GM18870 (cell line): ENCODE measurements around the gene ERCC1.
"Not testable (repeated sequence)": the region's sequence is repeated elsewhere in the genome, so short reads cannot be mapped to it uniquely, and the experiment has no call there.

Source experiments
- ATAC-seq: cut with Tn5 transposase; IDR thresholded peaks from one replicate; pipeline ENCODE4 v1.9.1; 2021; ENCODE audit warnings: moderate library complexity; ENCODE audit not compliant: unreplicated experiment

Gene ERCC1

DNA sequence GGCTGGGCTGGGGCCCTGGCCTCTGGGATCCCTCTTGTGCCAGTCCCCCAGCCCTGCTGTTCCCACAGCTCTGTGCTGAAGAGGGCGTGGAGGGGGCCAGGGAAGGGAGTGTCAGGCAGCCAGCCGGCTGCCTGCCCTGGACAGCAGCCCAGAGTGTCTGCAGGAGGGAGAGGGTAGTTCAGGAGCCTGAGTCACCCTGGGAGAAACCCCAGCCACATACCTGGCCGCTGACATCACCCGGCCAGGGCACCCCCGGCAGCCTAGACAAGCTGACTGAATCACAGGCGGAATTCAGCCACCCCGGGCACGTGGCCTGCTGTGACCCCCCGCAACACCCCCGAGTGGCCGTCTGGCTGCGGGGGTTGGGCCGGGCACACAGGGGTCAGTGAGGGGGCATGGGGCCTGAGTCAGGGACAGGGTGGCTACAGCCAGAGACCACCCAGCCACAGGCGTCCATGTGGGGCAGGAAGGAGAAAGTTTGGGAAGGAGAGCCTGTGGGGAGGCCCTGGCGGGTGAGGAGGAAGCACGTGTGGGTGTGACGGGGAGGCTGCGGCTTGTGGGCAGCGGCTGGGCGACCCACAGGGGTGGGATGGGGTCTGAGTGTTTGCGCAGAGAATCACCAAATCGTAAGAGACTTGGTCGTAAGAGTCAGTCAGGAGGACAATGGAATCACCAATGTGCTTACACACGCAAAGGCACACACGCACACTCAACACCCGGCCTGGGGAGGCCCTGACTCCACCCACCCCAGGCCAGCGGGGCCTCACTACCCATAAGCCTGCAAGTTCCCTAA, 32.2 kb upstream of the ERCC1 start:
- ATAC-seq = no peak

DNA sequence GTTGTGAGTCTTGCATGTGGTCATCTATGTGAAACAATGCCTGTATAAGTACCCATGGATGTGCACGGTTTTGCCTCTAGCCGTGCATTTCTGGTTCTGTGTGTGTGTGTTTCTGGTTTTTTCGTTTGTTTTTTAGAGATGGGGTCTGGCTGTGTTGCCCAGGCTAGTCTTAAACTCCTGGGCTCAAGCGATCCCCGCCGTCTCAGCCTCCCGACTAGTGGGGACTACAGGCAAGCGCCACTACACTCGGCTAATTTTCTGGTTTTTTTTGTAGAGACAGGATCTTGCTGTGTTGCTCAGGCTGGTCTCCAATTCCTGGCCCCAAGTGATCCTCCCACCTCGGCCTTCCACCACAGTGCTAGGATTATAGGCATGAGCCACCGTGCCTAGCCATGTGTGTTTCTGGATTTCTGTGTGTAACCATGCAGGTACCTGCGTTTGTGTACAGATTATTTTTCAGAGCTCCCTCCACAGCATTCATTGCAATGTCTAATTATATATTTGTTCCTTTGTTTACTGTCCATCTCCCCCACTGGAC, 28.2 kb upstream of the ERCC1 start:
- no peak for ATAC-seq

DNA sequence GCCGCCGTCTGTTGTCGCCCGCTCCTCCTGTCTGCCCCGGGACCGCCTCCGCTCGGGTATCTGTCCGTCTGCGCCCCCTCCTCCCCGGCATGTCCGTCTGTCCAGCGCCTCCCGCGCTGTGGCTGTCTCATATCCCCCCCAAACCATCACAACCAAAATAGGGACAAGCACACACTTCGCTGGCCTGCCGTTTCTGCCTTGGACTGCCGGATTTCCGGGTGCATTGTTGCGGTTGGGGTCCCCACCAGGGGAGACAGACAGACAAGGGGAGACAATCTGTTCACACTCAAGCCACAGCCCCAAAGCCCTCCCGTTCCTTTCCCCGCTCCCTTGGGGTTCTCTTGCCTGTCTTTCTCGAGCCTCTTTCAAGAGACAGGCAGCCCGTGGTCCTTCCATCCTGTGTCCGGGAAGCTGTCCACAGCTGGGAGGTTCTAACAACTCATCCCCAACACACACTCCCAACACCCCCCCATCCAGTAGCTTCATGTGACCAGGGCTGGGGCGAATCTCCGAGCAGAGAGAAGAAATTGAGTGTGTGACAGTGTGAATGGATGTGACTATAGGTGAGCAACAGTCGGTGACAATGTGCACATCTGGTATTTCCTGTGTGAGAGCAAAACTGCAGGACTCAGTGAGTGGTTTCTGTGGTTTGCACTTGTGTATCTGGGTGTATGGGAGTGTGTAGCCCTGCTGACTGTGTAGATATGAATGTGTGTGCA, 27.6 kb upstream of the ERCC1 start:
- no peak for ATAC-seq

DNA sequence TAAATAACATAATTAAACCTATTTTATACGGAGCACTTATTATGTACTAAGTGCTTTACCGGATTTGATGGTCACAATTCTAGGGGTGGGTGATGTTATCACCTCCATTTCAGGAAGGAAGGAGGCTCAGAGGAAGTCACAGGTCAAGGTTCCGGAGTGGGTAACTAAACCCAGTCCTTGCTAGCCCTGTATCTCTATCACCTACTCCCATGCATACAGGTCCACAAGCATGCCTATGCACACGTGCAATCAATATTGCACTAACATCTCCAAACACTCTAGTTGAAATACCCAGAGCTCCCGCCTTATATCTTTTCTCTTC, 26.3 kb upstream of the ERCC1 start:
- no peak for ATAC-seq

DNA sequence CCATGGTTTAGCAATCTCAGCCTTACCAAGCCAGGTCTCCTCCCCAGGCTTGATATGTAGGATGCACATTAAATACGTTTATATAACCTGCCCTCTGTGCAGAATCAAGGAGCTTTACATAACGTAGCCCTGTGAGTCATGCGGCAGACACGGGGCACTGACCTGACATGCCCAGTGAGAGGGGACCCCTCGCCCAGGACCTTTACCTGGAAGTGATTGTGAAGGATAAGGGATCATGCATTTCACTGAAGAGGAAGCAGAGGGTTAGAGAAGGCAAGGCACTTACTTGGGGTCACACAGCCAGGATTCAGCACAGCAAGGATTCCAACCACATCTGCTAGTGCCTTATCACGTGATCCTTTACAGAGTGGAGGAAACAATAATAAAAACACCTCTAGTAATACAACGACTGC, 25.2 kb upstream of the ERCC1 start:
- no peak for ATAC-seq

DNA sequence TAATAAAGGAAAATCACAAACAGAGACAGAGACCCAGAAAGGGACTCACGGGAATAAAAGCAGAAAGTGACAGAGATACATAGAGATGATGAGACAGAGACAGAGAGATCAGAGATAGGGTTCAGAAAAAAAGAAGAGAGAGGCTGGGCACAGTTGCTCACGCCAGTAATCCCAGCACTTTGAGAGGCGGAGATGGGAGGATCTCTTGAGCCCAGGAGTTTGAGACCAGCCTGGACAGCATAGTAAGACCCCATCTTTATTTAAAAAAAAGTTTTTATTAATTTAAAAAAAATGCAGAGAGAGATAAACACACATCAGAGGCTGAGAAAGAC, 24.7 kb upstream of the ERCC1 start:
- no peak for ATAC-seq

DNA sequence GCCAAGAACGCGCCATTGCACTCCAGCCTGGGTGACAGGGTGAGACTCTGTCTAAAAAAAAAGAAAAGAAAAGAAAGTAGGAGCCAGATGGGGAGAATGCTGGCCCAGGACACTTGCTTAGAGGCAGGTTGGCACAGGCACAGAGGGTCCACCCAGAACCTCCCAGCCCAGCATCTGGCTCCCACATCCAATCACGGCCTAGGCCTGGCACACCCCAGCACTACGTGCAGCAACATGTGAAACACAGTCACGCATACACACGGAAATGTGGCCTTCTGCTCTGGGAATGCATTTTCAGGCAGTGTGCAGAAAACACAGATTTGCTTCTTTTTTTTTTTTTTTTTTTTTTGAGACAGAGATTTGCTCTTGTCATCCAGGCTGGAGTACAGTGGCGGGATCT, 23.2 kb upstream of the ERCC1 start:
- no peak for ATAC-seq

DNA sequence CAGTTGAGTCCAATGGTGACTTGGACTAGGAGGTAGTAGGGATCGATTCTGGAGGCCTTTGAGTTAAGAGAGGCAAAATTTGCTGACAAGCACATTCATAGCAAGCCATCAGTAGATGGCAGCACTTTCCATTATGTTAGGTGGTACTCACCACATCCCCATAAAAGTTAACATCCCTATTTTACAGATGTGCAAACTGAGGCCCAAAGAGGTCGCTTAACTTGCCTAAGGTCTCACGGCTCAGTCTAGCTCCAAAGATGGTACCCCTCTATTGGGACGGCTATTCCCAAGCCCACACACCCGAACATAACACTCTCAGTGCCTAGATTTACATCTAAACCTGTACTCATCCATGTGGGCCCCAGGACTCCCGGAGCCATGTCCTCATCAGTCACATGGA, 22.6 kb upstream of the ERCC1 start:
- ATAC-seq = no peak

DNA sequence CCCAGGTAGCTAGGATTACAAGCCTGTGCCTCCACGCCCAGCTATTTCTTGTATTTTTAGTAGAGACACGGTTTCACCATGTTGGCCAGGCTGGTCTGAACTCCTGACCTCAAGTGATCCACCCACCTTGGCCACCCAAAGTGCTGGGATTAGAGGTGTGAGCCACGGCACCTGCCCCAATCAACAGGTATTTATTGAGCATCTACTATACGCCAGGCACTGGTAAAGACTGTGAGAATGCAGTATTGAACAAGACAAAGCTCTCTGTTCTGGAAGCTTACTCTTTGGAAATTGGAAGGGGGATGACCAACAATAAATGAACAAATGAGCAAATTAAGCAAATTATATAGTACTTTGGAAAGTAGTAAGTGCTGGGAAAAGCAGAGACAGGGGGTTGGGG, 21.4 kb upstream of the ERCC1 start:
- ATAC-seq = no peak

DNA sequence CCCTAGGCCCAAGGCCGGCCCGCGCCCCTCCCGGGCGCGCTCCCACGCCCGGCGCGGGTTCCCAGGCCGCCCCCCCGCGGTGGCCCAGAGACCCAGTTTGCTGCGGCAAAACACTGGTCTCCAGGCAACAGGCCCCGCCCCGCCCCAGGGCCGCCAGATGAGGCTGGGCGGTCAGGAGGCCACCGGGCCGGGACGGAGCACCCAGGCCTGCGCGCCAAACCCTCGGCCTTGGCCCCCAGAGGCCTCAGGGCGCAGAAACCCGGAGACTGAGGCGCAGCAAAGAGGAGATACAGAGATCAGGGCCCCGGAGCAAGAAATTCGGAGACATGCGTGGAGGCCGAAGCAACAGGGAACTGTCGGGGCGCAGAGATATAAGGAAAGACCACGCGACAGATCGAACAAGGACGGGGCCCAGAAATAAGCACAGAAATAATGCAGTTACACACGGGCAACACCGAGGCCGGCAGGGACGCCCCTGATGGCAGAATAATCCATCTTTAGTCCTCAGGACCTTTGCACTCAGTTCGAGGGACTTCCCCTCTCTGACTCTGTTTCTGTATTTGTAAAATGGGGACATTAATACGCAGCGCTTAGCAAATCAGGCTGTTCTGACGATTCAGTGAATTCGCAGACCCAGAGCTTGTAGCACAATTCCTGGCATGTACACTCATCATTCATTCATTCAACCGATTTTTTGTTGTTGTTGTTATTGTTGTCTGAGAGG, 20.8 kb upstream of the ERCC1 start:
- ATAC-seq = no peak

DNA sequence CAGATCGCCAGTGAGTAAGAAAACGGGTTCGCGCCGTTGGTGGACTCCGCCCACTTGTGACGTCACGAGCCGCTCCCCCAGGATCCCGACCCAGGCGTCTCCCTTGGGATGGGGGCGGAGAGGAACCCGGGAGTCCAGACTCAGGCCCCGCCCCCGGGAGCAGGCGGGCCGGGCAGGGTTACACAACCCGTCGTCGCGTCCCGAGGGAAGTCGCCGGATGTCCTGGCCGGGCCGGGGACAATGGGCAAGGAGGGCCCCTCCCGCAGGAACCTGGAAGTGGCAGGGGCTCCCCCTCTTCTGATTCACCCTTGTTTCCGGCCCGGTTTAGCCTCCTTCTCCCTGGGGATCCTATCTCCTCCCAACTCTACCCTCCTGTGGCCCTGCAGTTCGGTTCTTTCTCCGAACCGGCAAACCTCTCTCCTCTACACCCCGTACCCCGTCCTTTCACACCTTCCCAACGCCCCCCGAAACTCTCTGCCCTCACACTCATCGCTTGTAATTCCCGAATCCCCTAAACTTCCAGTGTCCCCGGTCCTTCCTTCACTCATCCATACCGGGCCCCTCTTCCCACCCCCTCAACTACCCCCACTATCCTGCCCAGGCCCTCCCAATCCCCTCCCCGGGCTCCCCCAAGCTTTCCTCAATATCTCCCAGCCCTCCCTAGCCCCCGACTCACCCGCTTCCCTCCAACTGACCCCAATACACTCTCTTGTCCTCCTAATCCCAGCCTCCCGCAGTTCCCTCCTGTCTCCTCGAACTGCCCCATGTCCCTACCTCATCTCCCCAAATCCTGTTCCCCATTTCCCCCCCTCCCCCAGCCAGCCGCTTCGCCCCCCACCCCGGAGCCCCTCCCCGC, 20.0 kb upstream of the ERCC1 start:
- no peak for ATAC-seq

DNA sequence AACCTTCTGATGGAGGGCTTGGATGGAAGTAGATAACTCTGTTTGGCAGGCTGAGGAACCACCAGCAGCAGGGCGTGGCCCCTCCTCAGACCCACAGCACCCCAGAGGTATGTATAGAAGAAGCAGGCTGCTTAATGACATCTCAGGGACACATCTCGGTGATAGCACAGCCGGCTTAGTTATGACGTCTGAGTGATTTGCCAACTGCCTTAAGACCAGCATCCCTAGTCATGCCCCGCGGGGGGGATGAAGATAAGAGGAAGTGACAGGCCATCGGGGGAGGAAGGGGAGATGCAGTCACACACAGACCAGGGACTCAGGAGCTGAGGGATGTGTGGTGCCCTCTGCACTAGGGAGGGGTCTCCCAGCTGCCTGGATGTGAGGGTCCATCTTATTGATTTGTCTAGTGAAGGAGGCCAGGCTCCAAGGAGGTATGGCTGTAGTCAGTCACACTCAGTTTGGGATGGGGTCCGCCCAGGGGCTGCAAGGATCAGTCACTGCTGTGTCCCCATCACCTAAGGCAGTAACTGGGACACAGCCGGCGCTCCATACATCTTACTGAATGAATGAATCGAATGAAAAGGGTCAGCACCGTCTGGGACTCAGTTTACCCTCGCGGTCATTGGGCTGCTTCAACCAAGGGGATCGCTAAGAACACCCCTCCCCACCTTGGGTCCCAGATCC, 19.2 kb upstream of the ERCC1 start:
- no peak for ATAC-seq

DNA sequence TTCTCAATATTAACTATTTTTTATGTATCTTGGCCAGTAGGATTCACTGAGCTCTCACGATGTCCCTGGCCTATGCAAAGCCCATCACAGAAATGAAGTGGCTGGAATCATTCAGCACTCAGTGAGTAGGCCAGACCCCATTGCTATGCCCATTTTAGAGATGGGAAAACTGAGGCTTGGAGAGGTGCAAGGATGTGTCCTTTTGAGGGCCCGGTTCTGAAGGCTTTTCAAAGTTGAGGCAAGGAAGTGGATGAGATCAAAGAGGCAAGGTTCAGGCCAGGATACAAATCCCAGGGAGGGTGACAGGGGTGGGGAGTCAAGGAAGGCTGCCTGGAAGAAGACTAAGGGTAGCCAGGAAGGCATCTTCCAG, 18.7 kb upstream of the ERCC1 start:
- no peak for ATAC-seq

DNA sequence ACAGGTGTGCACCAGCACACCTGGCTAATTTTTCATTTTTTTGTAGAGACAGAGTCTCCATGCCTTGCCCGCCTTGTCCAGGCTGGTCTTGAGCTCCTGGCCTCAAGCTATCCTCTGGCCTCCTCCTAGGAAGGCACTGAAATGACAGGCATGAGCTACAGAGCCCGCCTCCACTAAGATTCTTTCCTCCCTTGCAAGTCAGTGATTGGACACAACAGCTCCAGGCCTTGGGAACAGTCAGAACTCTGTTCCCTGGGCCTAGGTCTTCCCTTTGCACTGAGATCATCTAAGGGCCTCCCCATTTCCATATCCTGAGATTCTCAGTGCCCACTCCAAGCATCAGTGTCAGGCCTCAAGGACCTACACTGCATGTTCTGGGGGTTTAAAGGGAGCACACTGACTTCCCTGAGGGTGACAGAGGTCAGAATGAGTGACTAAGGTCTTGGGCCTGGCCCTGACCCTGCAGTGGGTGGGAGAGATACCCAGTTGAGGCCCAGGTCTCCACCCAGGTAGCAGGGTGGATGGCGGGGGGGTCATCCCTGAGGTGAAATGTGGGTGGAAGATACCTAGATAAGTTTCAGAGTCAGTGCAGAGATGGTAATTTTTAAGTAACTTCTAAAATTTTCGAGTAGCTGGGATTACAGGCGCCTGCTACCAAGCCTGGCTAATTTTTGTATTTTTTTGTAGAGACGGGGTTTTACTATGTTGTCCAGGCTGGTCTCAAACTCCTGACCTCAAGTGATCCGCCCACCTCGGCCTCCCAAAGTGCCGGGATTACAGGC, 17.3 kb upstream of the ERCC1 start:
- no peak for ATAC-seq

DNA sequence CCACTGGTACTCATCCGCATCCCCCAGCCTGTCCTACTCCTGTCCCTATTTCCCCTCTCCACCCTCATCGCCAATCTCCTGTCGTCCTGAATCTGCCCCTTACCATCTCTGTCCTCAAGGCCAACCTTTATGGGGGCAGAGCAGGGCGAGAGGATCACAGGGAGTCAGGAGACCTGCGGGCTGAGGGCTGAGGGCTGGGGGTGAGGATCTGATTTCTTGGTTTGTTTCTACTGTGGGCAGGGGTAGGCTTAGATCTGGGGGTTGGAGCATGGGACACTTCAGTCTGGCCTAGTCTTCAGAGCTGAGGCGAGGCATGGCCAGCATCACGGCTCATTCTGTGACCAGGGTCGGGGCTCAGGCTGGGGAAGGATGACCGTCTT, 16.5 kb upstream of the ERCC1 start:
- no peak for ATAC-seq

DNA sequence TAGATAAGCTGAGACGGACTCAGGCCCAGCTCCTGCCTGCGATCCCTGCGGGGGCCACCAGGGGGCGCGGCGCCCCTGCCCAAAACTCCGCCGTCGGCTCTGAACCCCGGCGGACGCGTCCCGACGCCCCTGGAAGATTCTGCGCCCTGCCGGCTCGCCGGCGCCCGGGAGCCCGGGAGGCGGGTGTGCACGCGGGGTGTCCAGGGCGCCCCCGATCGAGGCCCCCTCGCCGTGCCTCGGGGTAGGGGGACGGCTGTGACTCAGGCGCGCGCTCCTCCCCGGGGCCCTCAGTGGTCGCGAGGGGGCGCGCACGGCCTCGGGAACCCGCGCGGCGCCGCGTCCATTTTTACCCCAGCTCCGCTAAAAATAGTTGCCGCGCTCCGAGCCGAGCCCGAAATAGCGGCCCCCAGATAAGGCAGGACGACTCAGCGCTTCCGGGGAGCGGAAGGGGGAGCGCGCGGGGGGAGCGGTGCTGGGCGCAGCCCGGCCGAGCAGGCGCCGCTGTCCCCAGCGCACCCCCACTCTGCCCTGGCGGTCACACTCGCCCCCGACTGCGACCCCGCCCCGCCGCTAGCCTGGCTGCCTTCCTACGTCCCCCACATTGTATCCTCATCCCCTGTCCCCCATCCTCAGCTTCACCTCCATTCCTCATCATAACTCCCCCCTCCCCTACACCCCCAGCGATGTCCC, 16.0 kb upstream of the ERCC1 start:
- peak; percentile 51 for ATAC-seq

DNA sequence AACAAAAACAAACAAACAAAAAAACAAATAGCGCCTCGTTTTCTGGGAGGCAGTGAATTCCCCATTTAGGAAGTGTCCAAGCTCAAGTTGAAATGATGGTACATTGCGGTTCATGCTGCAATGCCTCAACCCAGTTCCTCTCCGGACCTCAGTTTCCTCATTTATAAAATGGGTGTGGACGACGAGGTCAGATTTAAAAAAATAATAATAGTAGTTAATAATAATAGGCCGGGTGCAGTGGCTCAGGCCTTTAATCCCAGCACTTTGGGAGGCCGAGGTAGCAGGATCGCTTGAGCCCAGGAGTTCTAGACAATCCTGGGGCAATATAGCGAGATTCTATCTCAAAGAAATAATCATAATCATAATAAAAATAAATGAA, 15.5 kb upstream of the ERCC1 start:
- no peak for ATAC-seq

DNA sequence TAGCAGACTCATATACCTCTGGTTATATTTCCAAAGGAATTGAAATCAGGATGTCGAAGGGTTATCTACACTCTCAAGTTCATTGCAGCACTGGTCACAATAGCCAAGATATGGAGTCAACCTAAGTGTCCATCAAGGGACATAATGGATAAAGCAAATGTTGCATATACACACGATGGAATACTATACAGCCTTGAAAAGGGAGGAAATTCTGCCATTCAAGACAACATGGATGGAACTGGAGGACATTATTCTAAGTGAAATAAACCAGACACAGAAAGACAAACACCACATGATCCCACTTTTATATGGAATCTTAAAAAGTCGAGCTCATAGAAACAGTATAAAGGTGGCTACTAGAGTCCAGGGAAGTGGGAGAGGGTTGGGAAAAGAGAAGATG, 13.6 kb upstream of the ERCC1 start:
- no peak for ATAC-seq

DNA sequence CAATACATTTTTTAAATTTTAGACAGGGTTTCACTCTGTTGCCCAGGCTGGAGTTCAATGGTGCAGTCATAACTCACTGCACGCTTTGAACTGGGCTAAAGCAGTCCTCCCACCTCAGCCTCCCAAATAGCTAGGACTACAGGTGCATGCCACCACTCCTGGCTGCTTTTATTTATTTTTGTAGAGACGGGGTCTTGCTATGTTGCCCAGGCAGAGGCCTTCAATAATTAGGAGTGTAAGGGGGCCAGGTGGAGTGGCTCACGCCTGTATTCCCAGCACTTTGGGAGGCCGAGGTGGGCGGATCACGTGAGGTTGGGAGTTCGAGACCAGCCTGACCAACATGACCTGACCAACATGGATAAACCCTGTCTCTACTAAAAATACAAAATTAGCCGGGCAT, 8.8 kb upstream of the ERCC1 start:
- not testable (repeated sequence) for ATAC-seq
